Measurements from ENCODE around the gene EN2. TPM values are rescaled to one million over a fixed set of nuclear protein-coding genes. Genes with fewer than 3 reads are reported as not detected.
"Not testable (repeated sequence)": the region's sequence is repeated elsewhere in the genome, so short reads cannot be mapped to it uniquely, and the experiment has no call there.

The EN2 gene
- polyA plus RNA-seq, 2 of the 4 experiments (the other 2 are of a cell fraction): 0.53 to 0.54 TPM

DNA sequence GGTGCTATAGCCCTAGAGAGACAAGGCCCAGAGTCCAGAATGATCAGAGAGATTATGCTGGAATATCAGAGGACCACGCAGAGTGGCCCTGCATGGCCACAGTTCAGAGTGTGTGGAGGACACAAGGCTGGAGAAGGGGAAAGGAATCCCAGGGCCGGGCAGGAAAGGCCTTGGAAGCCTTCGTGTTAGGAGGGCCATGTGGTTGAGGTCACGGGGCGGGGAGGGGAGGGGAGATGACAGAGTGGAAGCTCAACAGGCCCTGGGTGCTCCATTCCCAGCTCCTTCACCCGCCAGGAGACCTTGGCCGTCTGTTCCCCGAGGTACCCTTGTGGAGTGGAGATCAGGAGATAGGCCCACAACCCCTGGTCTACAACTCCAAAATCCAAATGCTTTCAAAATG, 13.2 kb upstream of the EN2 start:
- POLR2A ChIA-PET: no interaction called here

DNA sequence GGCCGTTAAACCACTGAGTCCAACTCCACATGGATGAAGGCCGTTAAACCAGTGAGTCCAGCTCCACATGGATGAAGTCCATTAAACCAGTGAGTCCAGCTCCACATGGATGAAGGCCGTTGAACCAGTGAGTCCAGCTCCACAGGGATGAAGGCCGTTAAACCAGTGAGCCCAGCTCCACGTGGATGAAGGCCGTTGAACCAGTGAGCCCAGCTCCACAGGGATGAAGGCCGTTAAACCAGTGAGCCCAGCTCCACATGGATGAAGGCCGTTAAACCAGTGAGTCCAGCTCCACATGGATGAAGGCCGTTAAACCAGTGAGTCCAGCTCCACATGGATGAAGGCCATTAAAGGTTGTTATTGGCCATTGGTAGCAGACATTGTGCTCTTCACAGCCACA, 12.3 kb upstream of the EN2 start:
- ATAC-seq; H3K4me1 ChIP-seq; H3K4me2 ChIP-seq; FAIRE-seq; H3K4me3 ChIP-seq; DNase-seq (ENCODE audit: low read depth in 1 of 2, low spot score in 1 of 2); H3K27ac ChIP-seq; POLR2A ChIA-PET; H3K9me3 ChIP-seq: not testable (repeated sequence)
- 52% methylated on average over 9 of the region's 9 CpGs for WGBS (ENCODE audit: missing lambda C conversion rate)
- CTCF ChIA-PET: interaction anchor here (0.6 to 2.9 kb wide), 3 partner anchors 33 to 1003 kb away, joined by 3 to 7 read pairs (median 3); no protein-coding TSS in a partner anchor

More for the DNA sequence above, 13.2 kb upstream of the EN2 start:
- H3K9me3 ChIP-seq: no peaks in the 10 kb centered on the region
- TF ChIP-seq MAZ (IDR thresholded peaks at IDR 0.05; ENCODE audit: borderline replicate concordance, low read depth, low read length): no peak
- TF ChIP-seq EHF (CRISPR knock-in tag; IDR thresholded peaks at IDR 0.05): no peak
- TF ChIP-seq CEBPB (IDR thresholded peaks at IDR 0.05): no peak
- TF ChIP-seq RARB (CRISPR knock-in tag; IDR thresholded peaks at IDR 0.05): no peak
- TF ChIP-seq, protein P1, sequence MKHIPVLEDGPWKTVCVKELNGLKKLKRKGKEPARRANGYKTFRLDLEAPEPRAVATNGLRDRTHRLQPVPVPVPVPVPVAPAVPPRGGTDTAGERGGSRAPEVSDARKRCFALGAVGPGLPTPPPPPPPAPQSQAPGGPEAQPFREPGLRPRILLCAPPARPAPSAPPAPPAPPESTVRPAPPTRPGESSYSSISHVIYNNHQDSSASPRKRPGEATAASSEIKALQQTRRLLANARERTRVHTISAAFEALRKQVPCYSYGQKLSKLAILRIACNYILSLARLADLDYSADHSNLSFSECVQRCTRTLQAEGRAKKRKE (CRISPR knock-in tag; IDR thresholded peaks at IDR 0.05; ENCODE audit: low read depth): no peak
- no peak for TF ChIP-seq HOXA7 (CRISPR knock-in tag; IDR thresholded peaks at IDR 0.05)
- no peak for TF ChIP-seq FOXS1 (CRISPR knock-in tag; IDR thresholded peaks at IDR 0.05)
- DNase-seq (ENCODE audit: low read depth in 1 of 2, low spot score in 1 of 2) (no peak), FAIRE-seq (no peak), ATAC-seq (no peak)
- WGBS (ENCODE audit: missing lambda C conversion rate): 66% methylated on average over 8 of the region's 8 CpGs
- no peak overlapping the region for H3K4me3 ChIP-seq
- H3K4me2 ChIP-seq: no peak overlapping the region
- H3K27ac ChIP-seq: no peak overlapping the region
- CTCF ChIA-PET: interaction anchor here (1.2 to 2.9 kb wide), 2 partner anchors 32 to 109 kb away, joined by 3 to 7 read pairs; no protein-coding TSS in a partner anchor
- H3K4me1 ChIP-seq: peaks cover 3% of the 10 kb centered on the region; the same call in 1 of the 3 replicates

DNA sequence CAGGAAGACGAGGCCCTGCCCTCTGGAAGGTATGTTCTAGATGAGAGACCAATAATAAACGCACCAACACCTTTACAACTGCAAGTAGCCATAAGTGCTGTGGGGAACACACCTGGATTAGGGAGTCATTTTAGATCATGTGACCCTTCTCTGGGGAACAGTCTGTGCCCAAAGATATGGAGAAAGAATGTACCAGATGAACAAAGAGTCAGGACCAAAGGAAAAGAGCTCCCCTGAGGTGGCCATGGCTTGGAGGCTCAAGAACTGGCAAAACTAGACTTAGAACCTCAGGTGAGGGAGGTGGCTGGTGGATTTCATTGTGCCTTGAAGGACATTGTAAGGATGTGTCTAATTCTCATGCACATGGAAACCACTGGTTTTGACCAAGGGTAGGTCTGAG, 10.3 kb upstream of the EN2 start:
- Histone ChIP-seq H3K4me3 (no peak overlapping the region), H3K4me2 (no peak overlapping the region), H3K9me3 (no peaks in the 10 kb centered on the region), H3K27ac (no peak overlapping the region), H3K4me1 (peaks cover 6% of the 10 kb centered on the region; the same call in 1 of the 3 replicates)
- ATAC-seq (no peak), FAIRE-seq (no peak), DNase-seq (ENCODE audit: low read depth in 1 of 2, low spot score in 1 of 2) (no peak)
- WGBS (ENCODE audit: missing lambda C conversion rate): 35% methylated on average over 2 of the region's 2 CpGs
- POLR2A ChIA-PET: no interaction called here
- TF ChIP-seq HDAC2 (IDR thresholded peaks at IDR 0.05) (no peak), HOXA7 (CRISPR knock-in tag; IDR thresholded peaks at IDR 0.05) (no peak), NFE2L2 (conservative IDR thresholded peaks at IDR 0.05; ENCODE audit: low read length) (no peak), MAFK (IDR thresholded peaks at IDR 0.05; ENCODE audit: partially characterized antibody) (no peak), CHD4 (IDR thresholded peaks at IDR 0.05; ENCODE audit: borderline replicate concordance) (no peak), RFX5 (IDR thresholded peaks at IDR 0.05) (no peak), JUNB (IDR thresholded peaks at IDR 0.05) (no peak), CHD2 (IDR thresholded peaks at IDR 0.05; ENCODE audit: low read length, partially characterized antibody) (no peak), FOSL2 (IDR thresholded peaks at IDR 0.05) (no peak), FOSL2 (CRISPR knock-in tag; IDR thresholded peaks at IDR 0.05) (no peak), SMC3 (IDR thresholded peaks at IDR 0.05) (no peak), EP300 (IDR thresholded peaks at IDR 0.05) (no peak), RARB (CRISPR knock-in tag; IDR thresholded peaks at IDR 0.05) (no peak)
- TF ChIP-seq, protein P2, sequence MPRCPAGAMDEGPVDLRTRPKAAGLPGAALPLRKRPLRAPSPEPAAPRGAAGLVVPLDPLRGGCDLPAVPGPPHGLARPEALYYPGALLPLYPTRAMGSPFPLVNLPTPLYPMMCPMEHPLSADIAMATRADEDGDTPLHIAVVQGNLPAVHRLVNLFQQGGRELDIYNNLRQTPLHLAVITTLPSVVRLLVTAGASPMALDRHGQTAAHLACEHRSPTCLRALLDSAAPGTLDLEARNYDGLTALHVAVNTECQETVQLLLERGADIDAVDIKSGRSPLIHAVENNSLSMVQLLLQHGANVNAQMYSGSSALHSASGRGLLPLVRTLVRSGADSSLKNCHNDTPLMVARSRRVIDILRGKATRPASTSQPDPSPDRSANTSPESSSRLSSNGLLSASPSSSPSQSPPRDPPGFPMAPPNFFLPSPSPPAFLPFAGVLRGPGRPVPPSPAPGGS (IDR thresholded peaks at IDR 0.05): no peak
- TF ChIP-seq, protein P3, sequence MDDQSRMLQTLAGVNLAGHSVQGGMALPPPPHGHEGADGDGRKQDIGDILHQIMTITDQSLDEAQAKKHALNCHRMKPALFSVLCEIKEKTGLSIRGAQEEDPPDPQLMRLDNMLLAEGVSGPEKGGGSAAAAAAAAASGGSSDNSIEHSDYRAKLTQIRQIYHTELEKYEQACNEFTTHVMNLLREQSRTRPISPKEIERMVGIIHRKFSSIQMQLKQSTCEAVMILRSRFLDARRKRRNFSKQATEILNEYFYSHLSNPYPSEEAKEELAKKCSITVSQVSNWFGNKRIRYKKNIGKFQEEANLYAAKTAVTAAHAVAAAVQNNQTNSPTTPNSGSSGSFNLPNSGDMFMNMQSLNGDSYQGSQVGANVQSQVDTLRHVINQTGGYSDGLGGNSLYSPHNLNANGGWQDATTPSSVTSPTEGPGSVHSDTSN (IDR thresholded peaks at IDR 0.05): no peak
- CTCF ChIA-PET: no interaction called here
